GM10266 (cell line): ENCODE data around the gene ENTREP3.

Experiments used
- DNase-seq: peaks from one replicate; pipeline ENCODE4 v3.0.0; 2012; ENCODE audit errors: extremely low spot score
- TF ChIP-seq, protein P1 (sequence below): IDR thresholded peaks from 2 replicates; pipeline ENCODE4 v1.5.1; 2012; ENCODE audit warnings: mild to moderate bottlenecking, low read depth; ENCODE audit not compliant: control insufficient read depth, insufficient read depth; ENCODE audit errors: missing control alignments

The ENTREP3 gene

DNA sequence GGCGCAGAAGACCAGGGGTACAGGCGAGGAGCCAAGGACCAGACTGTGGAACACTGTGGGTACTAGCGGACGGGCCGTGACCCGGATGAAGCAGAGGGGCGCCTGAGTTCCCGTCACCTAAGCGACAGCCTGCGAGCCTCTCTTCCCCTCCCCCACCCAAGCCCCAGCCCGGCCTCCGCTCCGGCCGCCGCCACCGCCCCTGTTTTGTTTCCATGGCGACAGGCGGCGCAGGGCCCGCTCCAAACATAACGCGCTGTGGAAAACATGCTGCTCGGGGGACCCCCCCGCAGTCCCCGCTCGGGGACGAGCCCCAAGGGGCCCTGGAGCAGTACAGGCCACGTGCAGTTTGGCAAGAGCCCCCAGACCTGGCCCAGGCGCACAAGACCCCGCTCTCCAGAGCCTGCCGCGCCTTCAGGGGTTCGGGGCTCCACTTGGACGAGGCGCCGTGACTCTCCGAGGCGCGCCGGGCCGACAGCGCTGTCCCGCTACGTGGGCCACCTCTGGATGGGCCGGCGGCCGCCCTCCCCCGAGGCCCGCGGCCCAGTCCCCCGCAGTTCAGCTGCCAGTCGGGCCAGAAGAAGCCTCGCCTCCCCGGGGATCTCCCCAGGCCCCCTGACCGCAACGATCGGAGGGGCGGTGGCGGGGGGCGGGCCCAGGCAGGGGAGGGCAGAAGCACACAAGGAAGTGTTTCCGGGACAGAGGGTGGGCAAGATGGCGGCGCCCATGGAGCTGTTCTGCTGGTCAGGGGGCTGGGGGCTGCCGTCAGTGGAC is 46.6 kb downstream of the ENTREP3 start, which contains the start of gene MTX1:
TSS of gene MTX1 (plus strand) at position 155 of the 771 bp plus-strand sequence. CDS start at position 265, 110 bp downstream.
- peak; percentile 88 for DNase-seq

DNA sequence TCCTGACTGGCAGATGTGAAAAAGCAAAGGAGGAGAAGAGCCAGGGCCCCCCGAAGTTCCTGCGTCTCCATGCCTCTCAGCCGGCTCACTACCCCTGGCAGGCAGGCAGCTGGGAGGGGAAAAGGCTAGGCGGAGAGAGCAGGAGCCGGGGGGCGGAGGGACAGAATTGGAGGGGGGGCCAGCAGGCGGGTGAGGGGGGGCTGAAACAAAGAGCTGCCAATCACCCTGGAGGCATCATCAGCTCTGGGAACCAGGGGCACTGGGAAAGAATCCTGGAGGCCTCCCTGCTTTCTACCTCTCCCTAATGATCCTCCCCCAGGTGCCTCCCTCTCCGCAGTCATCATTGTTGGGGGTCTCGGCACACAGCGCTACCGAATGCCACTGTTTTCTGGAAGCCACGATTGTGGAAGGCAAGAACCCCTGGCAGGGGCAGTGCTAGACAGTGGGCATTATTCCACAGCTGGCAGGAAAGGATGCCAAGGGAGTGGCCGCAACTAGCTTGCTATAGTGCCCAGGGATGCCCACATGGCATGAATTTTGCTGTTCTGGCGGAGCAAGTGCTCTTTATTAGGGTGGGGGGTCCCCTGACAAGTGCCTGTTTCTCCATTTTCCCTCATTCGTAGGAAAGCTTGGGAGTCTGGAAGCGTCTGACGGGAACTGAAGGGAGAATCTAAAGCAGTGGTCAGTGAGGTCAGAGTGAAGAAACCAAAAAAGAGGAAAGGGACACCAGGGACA is 47.3 kb downstream of the ENTREP3 start, which contains the start of gene THBS3:
TSS of gene THBS3 (minus strand) at position 92 of the 735 bp plus-strand sequence. CDS start at position 71, 21 bp downstream.
- peak; percentile 2 for DNase-seq
- TF ChIP-seq, protein P1, sequence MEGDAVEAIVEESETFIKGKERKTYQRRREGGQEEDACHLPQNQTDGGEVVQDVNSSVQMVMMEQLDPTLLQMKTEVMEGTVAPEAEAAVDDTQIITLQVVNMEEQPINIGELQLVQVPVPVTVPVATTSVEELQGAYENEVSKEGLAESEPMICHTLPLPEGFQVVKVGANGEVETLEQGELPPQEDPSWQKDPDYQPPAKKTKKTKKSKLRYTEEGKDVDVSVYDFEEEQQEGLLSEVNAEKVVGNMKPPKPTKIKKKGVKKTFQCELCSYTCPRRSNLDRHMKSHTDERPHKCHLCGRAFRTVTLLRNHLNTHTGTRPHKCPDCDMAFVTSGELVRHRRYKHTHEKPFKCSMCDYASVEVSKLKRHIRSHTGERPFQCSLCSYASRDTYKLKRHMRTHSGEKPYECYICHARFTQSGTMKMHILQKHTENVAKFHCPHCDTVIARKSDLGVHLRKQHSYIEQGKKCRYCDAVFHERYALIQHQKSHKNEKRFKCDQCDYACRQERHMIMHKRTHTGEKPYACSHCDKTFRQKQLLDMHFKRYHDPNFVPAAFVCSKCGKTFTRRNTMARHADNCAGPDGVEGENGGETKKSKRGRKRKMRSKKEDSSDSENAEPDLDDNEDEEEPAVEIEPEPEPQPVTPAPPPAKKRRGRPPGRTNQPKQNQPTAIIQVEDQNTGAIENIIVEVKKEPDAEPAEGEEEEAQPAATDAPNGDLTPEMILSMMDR: no peak

More for the DNA sequence above, 46.6 kb downstream of the ENTREP3 start, which contains the start of gene MTX1:
- TF ChIP-seq, protein P1: no peak

DNA sequence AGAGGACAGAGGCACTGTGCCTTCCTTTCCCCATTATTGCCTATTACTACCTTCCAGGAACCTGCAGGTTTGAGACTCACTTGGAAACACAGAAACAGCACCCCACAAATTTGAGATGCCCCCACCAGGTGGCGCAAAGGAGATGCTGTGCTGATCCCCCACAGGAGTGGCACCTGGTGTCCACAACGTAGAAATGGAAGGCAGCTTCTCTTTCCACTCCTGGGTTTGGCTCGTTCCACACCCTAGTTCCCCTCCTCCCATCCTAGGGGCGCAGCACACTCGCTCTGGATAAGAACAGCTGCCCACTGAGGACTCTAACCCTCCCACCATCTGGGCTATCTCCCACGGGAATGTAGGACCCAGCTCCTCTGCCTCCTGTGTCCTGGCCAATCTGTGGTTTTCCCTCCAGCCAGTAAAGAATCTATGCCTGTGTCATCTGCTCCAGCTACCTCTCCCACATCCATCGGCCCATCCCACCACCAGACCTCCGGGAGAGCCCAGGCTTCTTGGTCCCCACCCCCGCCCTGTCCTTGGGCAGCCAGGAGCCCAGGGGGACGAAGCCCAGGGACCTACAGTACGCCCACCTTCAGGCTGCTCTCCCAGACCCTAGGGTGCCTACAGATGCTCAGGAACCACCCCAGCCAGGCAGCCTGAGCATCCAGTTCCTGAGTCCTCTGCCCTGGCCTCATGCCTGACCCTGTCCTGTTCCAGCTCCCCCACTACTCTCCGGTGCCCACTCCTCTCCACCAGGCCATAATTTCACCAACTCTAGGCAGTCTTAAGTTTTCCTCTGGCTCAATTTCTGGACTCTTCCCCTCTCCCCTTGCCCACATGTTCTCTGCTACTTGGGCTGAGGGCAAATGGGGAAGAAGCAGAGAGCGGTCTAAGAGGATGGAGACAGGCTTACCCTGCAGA is 48.1 kb downstream of the ENTREP3 start:
- DNase-seq: peak; percentile 85
- TF ChIP-seq, protein P1: peak; percentile 76

DNA sequence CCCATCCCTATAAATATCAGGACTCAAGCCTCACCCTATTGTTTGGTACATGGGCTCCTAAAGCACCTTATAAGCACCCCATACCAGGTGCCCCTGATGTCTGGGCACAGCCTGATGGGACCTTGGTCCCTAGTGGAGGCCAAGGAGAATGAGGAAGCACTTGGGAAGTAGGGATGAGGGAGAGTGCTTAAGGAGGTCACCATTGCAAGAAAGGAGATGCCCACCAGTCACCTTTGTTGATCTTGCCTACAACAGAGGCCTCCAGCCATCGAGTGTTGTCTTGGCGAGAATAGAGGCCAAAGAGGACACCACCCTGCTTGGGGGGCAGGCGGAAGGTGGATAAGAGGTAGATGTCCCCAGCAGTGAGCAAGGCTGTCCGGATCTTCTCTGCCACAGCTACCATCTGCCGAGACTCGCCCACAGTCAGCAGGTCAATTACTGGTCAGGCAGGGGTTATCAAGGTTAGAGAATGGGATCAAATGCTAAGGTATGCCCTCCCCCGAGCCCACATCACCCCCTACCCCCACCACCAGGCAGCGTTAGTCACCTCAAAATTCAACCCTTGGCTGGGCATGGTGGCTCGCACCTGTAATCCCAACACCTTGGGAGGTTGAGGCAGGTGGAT is 49.2 kb downstream of the ENTREP3 start:
- TF ChIP-seq, protein P1: no peak
- no peak for DNase-seq

DNA sequence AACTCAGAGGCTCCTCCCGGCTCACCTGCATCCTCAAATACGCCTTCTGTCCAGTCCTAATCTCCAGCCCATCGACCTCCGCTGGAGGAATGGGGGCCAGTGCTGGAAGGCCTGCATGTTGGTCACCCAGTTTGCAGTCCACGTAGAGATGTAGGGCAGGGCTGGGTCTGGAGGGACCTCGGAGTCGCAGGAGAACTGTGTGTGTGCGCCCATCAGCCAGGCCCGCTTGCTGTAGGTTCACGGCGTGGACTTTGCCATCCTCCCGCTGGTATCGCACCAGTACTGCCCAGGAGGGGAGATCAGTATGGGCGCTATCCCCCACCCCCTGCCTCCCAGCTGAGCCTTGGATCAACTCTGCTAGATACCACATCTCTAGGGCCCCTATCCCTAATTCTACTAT is 50.2 kb downstream of the ENTREP3 start:
- no peak for DNase-seq
- TF ChIP-seq, protein P1: no peak

DNA sequence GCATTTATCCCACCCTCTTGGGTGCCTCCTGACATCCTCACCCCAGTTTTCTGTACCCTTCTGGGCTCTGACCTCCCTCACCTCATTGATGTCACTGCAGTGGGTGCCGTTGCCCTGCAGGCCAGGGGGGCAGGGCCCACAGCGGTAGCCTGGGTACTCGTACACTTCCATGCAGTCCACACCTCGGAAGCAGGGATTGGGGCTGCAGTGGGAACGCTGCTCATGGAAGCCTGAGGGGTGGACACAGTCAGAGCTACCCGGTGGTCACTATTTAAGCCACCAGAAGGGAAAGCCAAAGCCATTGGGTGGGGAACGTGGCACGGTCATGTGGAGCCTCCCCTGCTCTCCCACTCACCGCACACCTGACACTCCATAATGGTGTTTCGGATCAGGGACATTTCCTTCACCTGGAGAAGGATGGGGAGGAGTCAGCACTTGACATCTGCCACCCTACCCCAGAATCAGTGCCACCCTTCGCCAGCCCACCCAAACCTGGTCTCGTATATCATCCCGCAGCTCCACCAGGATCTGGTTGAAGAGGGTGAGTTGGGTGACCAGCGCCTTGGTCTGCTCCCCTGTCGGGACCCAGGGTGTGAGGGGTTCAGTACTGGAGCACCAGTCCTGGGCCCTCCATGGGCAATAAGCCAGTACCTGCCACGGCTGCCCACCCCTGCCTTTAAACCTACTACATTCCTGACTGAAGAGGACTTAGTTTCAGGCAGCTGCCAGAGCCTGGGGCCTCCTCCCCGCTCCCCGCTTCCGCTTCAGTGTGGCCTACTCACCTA is 52.4 kb downstream of the ENTREP3 start:
- TF ChIP-seq, protein P1: no peak
- DNase-seq: no peak
